Effector CD8-positive, alpha-beta T cell (primary cell): Measurements from ENCODE around the gene MAGED2.
"Not testable (repeated sequence)": the region's sequence is repeated elsewhere in the genome, so short reads cannot be mapped to it uniquely, and the experiment has no call there.

ENCODE experiments used
- DNase-seq: peaks from one replicate; lab custom pipeline; 2025; lab: John Stamatoyannopoulos, UW

MAGED2 gene

GRCh38 chrX:54818221-54818620 is 10.7 kb downstream of the MAGED2 start:
- DNase-seq: no peak

DNA sequence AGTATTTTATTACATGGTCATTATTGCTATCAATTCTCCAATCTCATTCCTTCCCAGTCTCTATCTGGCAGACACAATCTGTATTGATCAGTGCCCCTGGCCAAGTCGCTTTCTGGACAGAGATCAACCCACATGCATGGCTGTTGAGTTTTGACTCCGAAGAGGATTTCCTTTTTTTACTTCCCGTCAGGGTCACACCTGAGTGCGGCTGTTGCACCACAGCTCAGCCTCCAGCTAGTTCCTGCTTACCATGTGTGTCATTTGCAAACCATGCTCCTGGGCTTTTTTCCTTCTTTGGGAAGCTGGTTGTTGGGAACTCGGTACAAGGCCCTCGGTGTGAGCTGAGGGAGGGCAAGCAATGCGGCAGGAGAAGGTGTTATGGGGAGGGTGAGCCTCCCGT is 11.7 kb downstream of the MAGED2 start:
- DNase-seq: no peak

DNA sequence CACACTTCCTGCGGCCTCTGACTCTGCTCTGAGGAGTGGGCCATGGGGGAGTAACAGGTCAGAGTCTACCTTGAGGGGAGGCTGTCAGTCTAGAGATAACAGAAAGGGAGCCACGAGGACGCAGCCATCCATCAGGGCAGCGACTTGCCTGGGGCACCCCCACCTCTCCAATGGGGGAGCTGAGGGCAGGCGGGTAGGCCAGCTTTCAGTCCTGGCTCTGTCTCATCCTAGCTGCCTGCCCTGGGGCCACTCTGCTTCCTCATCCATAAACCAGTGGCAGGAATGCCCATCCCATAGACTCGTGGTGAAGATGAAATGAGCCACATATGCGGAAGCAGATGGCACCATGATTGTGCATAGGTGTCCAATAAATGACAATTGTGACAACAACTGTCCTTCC is 13.2 kb downstream of the MAGED2 start:
- no peak for DNase-seq

GRCh38 chrX:54821310-54821709 is 13.8 kb downstream of the MAGED2 start:
- DNase-seq: no peak

DNA sequence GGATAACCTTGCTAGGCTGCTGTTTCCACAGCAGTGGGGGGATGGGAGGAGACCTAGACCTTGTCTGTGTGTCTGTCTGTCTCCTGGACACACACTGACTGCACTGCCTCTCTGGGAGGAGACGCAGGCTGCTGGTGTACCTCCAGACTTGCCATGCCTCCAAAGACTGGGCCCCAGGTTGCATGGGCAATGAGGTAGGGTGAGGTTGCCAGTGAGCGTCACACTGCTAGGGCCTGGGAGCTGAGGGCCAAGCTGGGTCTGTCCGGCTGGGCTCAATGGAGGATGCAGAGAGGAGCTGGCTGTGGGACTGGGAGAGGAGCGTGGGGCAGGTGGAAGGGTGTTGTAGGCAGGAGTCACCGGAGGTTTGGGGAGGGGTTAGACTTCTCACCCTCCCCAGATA is 16.6 kb downstream of the MAGED2 start:
- no peak for DNase-seq

- no peak for DNase-seq
Observed at GRCh38 chrX:54824722-54825121, 17.2 kb downstream of the MAGED2 start.

DNA sequence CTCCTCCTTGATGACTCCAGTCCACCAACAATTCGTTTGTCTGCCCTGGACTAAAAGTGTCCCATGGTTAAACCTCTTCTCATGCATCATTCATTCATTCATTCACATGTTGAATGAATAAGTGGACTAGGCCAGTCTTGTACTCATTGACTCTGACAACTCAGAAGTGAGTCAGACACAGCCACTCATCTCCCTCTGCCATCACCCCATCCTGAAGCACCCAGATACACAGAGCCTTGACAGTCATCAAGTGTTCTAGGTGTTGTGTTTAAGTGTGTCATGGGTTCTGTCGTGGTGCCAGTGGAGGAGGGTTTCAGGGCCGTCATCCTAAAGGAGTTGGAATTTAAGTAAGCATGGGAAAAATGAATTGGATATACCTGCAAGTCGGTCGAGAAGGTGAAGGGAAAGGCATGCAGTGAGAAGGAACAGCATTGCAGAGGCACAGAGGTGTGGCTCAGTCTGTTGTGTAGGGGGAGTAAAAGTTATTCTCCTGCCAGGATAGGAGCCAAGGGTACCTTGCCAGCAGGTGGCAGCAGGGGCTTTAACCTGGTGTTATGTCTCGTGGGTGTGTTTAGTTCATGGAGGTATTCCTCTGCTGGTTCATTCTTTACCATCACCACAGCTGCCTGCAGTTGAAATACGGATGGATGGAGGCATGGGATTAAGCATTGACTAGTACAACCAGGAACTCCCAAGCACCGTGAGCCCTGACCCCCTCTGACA is 18.3 kb downstream of the MAGED2 start:
- no peak for DNase-seq

DNA sequence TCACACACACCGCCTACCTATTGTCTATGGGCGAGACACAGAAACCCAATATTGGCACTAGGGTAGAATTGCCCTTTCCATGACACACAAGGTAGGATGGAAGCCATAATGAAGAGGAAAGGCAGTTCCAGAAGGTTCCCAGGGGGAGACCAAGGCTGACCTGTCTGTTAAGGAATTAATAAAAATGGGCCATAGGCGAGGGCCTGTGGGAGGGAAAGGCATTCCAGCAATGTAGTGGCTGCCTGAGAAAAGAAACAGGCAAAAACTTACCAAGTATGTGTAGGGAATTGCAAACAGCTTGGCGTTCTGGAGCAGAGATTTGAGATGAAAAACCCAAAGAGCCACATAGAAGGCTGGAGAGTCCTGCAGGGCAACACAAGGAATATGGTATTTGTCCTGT is 19.1 kb downstream of the MAGED2 start:
- DNase-seq: no peak

DNA sequence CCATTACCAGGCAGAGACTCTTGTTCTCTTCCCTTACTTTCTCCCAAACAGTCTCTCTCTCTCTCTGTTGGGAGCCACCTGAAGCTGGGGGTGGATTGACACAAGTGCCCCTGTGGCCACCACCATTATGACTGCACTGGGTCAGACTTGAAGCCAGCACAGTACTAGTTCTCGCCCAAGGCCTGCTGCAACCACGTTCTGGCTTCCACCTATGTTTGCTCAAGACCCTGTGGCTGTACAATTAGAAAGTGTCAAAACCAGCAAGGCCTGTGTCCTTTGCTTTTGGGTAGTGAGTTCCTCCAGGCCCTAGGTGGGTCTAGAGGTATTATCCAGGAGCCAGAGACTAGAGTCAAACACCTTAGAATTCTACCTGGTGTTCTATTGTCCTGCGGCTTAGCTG is 31.0 kb downstream of the MAGED2 start:
- no peak for DNase-seq

DNA sequence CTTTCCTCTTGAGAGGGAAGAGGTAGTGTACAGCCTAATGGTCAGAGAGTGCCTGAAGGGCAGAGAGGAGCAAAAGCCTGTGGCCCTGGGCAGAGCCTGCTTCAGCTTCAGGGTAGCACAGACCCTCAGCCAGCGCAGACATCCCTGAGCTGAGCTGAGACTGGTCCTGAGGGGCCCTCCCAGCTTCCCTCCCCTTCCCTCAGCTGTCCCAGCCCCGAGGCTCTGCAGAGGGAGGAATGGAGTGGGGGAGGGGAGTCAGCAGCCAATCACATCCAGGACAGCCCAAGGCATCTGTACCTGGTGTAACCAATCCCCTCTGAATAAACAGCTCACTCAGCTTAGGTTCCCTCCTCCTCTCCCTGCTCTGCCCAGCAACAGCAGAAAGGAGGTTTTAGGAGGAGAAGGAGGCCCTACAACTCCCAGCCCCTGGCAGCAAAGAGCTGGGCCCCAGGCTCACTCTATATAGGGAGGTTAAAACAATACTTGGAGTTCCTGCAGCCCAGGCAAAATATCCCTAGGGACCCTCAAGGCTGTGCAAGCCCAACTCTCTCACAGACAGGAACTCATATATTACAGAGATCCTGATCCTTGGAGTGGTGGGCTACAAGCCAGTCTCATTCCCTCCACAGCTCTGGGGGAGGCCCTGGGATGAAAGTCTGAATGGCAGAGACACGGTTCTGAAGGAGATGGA is 33.8 kb downstream of the MAGED2 start:
- not testable (repeated sequence) for DNase-seq

DNA sequence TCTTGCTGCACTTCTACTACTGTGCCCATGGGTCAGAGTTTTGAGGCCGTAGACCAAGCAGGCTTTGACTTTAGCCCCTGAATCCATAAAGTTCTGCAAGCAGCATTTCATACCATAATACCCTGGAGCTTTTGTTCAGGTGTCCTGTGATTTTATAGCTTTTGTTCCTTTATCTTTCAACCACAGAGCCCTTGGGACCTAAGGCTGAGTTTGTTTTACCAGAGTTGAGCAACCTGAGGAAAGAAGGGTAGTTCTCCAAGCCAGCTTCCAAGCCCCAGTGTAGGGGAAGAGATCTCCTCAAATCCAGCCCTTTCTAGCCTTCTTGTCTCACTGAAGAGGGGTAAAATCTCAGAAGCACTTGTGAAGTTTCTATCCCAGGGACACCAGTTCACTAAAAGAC is 35.1 kb downstream of the MAGED2 start:
- no peak for DNase-seq

GRCh38 chrX:54843050-54843449 is 35.5 kb downstream of the MAGED2 start:
- DNase-seq: no peak

GRCh38 chrX:54847700-54848099 is 40.2 kb downstream of the MAGED2 start:
- DNase-seq: not testable (repeated sequence)

- no peak for DNase-seq
Observed at GRCh38 chrX:54865208-54865607, 57.7 kb downstream of the MAGED2 start.
